WTC11 (cell line): ENCODE results near the gene EIF4G3. TPM values are rescaled to one million over a fixed set of nuclear protein-coding genes. Genes with fewer than 3 reads are reported as not detected.
"Not testable (repeated sequence)": the region's sequence is repeated elsewhere in the genome, so short reads cannot be mapped to it uniquely, and the experiment has no call there.

ENCODE experiments used
- ATAC-seq: fragments of 200-7000 bp; cut with Tn5 transposase; 2 replicates; pipeline ENCODE4 v1.10.0; 2021; ENCODE audit warnings: mild to moderate bottlenecking, moderate library complexity
- CTCF ChIA-PET: fragments of 300-600 bp; sonication (Branson Sonifier 250); formaldehyde crosslinking; loops from one replicate; lab custom pipeline; 2021; ENCODE audit warnings: antibody characterized with exemption; lab: Charles Lee
- POLR2A ChIA-PET: fragments of 350-600 bp; sonication (Branson Sonifier 250); formaldehyde crosslinking; loops from one replicate; lab custom pipeline; 2021; ENCODE audit warnings: antibody characterized with exemption; lab: Charles Lee
- DNase-seq: peaks from one replicate; pipeline ENCODE4 v3.0.0; 2021; ENCODE audit warnings: low spot score
- H3K27ac Mint-ChIP-seq: 2 replicates; pipeline ENCODE4 v1.8.0; 2021; ENCODE audit warnings: mixed read lengths
- H3K27me3 Mint-ChIP-seq: 2 replicates; pipeline ENCODE4 v1.8.0; 2021; ENCODE audit warnings: low read depth, mild to moderate bottlenecking, moderate library complexity, mixed read lengths
- H3K36me3 Mint-ChIP-seq: 2 replicates; pipeline ENCODE4 v1.8.0; 2021; ENCODE audit warnings: mixed read lengths
- H3K4me1 Mint-ChIP-seq: 2 replicates; pipeline ENCODE4 v1.8.0; 2022; ENCODE audit warnings: mixed read lengths
- H3K4me3 Mint-ChIP-seq: 2 replicates; pipeline ENCODE4 v1.8.0; 2021; ENCODE audit warnings: mild to moderate bottlenecking, moderate library complexity, mixed read lengths
- H3K9me3 Mint-ChIP-seq: 2 replicates; pipeline ENCODE4 v1.8.0; 2021; ENCODE audit warnings: mixed read lengths
- AR ChIP-seq: fragments of 250-450 bp; sonication (Bioruptor Pico); IDR thresholded peaks from 2 replicates; pipeline ENCODE4 v1.9.0; 2021; ENCODE audit warnings: mild to moderate bottlenecking
- E2F1 ChIP-seq: sonication (generic); formaldehyde crosslinking; IDR thresholded peaks from 2 replicates; pipeline ENCODE4 v1.8.0; 2022; ENCODE audit warnings: mild to moderate bottlenecking, missing genetic modification reagents
- IRF1 ChIP-seq: sonication (generic); formaldehyde crosslinking; IDR thresholded peaks from 2 replicates; pipeline ENCODE4 v1.8.0; 2023; ENCODE audit warnings: missing genetic modification reagents
- IRF2 ChIP-seq: sonication (generic); formaldehyde crosslinking; IDR thresholded peaks from 2 replicates; pipeline ENCODE4 v1.8.0; 2022; ENCODE audit warnings: low read depth, missing genetic modification reagents, borderline replicate concordance
- NFATC4 ChIP-seq: fragments of 250-450 bp; sonication (Bioruptor Pico); IDR thresholded peaks from 2 replicates; pipeline ENCODE4 v1.9.0; 2021; ENCODE audit warnings: mild to moderate bottlenecking
- NFE2L1 ChIP-seq: sonication (generic); formaldehyde crosslinking; IDR thresholded peaks from 2 replicates; pipeline ENCODE4 v1.8.1; 2023; ENCODE audit warnings: missing genetic modification reagents
- OVOL2 ChIP-seq: fragments of 250-450 bp; sonication (Bioruptor Pico); IDR thresholded peaks from 2 replicates; pipeline ENCODE4 v1.9.0; 2021; ENCODE audit warnings: mild to moderate bottlenecking, borderline replicate concordance
- TP53 ChIP-seq: sonication (generic); formaldehyde crosslinking; IDR thresholded peaks from 2 replicates; pipeline ENCODE4 v1.8.1; 2023; ENCODE audit warnings: mild to moderate bottlenecking, missing genetic modification reagents
- ZBTB43 ChIP-seq: sonication (generic); formaldehyde crosslinking; IDR thresholded peaks from 2 replicates; pipeline ENCODE4 v1.8.1; 2023; ENCODE audit warnings: mild to moderate bottlenecking, missing genetic modification reagents
- ZNF263 ChIP-seq: sonication (generic); formaldehyde crosslinking; IDR thresholded peaks from 2 replicates; pipeline ENCODE4 v1.8.1; 2022; ENCODE audit warnings: low read depth, mild to moderate bottlenecking, moderate library complexity, missing genetic modification reagents
- ZNF416 ChIP-seq: fragments of 250-450 bp; sonication (Bioruptor Pico); IDR thresholded peaks from 2 replicates; pipeline ENCODE4 v1.9.0; 2021; ENCODE audit warnings: mild to moderate bottlenecking, inconsistent platforms
- ZNF532 ChIP-seq: fragments of 250-450 bp; sonication (Bioruptor Pico); IDR thresholded peaks from 2 replicates; pipeline ENCODE4 v1.9.0; 2021; ENCODE audit warnings: mild to moderate bottlenecking, borderline replicate concordance
- total RNA-seq: library from RNA; stranded (reverse); gene quantifications from 3 replicates; pipeline ENCODE4 v1.2.3, GENCODE V29; 2021
- TF ChIP-seq, protein P1 (sequence below): fragments of 250-450 bp; sonication (Bioruptor Pico); IDR thresholded peaks from 2 replicates; pipeline ENCODE4 v1.9.0; 2021; ENCODE audit warnings: mild to moderate bottlenecking
- TF ChIP-seq, protein P2 (sequence below): fragments of 250-450 bp; sonication (Bioruptor Pico); IDR thresholded peaks from 2 replicates; pipeline ENCODE4 v1.9.0; 2021; ENCODE audit warnings: moderate library complexity, mild to moderate bottlenecking, inconsistent platforms, borderline replicate concordance
- TF ChIP-seq, protein P3 (sequence below): sonication (generic); formaldehyde crosslinking; IDR thresholded peaks from 2 replicates; pipeline ENCODE4 v1.8.1; 2023; ENCODE audit warnings: mild to moderate bottlenecking, missing genetic modification reagents, moderate library complexity
- TF ChIP-seq, protein P4 (sequence below): sonication (generic); formaldehyde crosslinking; conservative IDR thresholded peaks from 2 replicates; pipeline ENCODE4 v1.8.1; 2022; ENCODE audit warnings: mild to moderate bottlenecking, missing genetic modification reagents
- TF ChIP-seq, protein P5 (sequence below): sonication (generic); formaldehyde crosslinking; IDR thresholded peaks from 2 replicates; pipeline ENCODE4 v1.8.1; 2022; ENCODE audit warnings: mild to moderate bottlenecking, moderate library complexity, missing genetic modification reagents

The EIF4G3 gene
- total RNA-seq, 1 experiment from 2014 or later: 77.7 TPM

DNA sequence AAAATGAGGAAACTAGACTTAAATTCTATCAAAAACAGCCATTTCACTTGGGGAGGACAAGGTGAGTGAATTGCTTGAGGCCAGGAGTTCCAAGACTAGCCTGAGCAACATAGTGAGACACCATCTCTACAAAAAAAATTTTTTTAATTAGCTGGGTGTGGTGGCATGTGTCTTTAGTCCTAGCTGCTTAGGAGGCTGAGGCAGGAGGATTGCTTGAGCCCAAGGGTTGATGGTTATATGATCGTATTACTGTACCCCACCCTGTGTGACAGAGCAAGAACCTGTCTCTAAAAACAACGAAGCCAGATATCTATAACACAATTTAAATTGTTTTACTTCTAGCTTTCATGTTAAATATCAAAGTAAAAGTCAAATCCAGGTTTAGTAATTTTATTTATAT, 263.5 kb downstream of the EIF4G3 start (continued):
- no peak for TF ChIP-seq ZBTB43
- TF ChIP-seq, protein P1, sequence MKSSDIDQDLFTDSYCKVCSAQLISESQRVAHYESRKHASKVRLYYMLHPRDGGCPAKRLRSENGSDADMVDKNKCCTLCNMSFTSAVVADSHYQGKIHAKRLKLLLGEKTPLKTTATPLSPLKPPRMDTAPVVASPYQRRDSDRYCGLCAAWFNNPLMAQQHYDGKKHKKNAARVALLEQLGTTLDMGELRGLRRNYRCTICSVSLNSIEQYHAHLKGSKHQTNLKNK (CRISPR knock-in tag): no peak

GRCh38 chr1:20907526-20907925, 269.2 kb downstream of the EIF4G3 start:
- DNase-seq, ATAC-seq, CTCF ChIA-PET, H3K27ac Mint-ChIP-seq, POLR2A ChIA-PET, H3K27me3 Mint-ChIP-seq, H3K9me3 Mint-ChIP-seq, H3K4me3 Mint-ChIP-seq: not testable (repeated sequence)
- peaks cover 17% of the 10 kb centered on the region for H3K4me1 Mint-ChIP-seq
- peaks cover 15% of the 10 kb centered on the region for H3K36me3 Mint-ChIP-seq

GRCh38 chr1:20903437-20903836, 273.3 kb downstream of the EIF4G3 start:
- H3K36me3 Mint-ChIP-seq: peaks cover 26% of the 10 kb centered on the region
- DNase-seq: no peak
- no peak for ATAC-seq
- no peaks in the 10 kb centered on the region for H3K9me3 Mint-ChIP-seq
- 0 out of 2 replicates have a peak overlapping the region, but pooled peaks have one; percentile 53 for H3K27ac Mint-ChIP-seq
- no peak overlapping the region for H3K4me3 Mint-ChIP-seq
- H3K27me3 Mint-ChIP-seq: no peaks in the 10 kb centered on the region
- CTCF ChIA-PET: no interaction called here
- POLR2A ChIA-PET: no interaction called here
- TF ChIP-seq E2F1 (CRISPR knock-in tag): no peak
- no peak for TF ChIP-seq TP53 (CRISPR knock-in tag)
- no peak for TF ChIP-seq NFATC4 (CRISPR knock-in tag)
- TF ChIP-seq ZNF263 (CRISPR knock-in tag): no peak
- TF ChIP-seq OVOL2 (CRISPR knock-in tag): no peak
- TF ChIP-seq, protein P2, sequence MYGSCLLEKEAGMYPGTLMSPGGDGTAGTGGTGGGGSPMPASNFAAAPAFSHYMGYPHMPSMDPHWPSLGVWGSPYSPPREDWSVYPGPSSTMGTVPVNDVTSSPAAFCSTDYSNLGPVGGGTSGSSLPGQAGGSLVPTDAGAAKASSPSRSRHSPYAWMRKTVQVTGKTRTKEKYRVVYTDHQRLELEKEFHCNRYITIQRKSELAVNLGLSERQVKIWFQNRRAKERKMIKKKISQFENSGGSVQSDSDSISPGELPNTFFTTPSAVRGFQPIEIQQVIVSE: no peak
- TF ChIP-seq, protein P3, sequence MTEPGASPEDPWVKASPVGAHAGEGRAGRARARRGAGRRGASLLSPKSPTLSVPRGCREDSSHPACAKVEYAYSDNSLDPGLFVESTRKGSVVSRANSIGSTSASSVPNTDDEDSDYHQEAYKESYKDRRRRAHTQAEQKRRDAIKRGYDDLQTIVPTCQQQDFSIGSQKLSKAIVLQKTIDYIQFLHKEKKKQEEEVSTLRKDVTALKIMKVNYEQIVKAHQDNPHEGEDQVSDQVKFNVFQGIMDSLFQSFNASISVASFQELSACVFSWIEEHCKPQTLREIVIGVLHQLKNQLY (CRISPR knock-in tag): no peak
- no peak for TF ChIP-seq NFE2L1 (CRISPR knock-in tag)
- TF ChIP-seq ZNF532 (CRISPR knock-in tag): no peak
- peaks cover 14% of the 10 kb centered on the region for H3K4me1 Mint-ChIP-seq

- no peaks in the 10 kb centered on the region for H3K27me3 Mint-ChIP-seq
- H3K27ac Mint-ChIP-seq: no peak overlapping the region
- no peaks in the 10 kb centered on the region for H3K9me3 Mint-ChIP-seq
- no peak for ATAC-seq
- no peak overlapping the region for H3K4me3 Mint-ChIP-seq
- DNase-seq: no peak
- peaks cover 21% of the 10 kb centered on the region for H3K36me3 Mint-ChIP-seq
- H3K4me1 Mint-ChIP-seq: no peaks in the 10 kb centered on the region
- ChIA-PET CTCF (no interaction called here), POLR2A (no interaction called here)
- TF ChIP-seq ZNF416 (CRISPR knock-in tag) (no peak), AR (no peak), IRF1 (CRISPR knock-in tag) (no peak), IRF2 (CRISPR knock-in tag) (no peak)
- TF ChIP-seq, protein P4, sequence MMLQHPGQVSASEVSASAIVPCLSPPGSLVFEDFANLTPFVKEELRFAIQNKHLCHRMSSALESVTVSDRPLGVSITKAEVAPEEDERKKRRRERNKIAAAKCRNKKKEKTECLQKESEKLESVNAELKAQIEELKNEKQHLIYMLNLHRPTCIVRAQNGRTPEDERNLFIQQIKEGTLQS (CRISPR knock-in tag): no peak
- TF ChIP-seq, protein P5, sequence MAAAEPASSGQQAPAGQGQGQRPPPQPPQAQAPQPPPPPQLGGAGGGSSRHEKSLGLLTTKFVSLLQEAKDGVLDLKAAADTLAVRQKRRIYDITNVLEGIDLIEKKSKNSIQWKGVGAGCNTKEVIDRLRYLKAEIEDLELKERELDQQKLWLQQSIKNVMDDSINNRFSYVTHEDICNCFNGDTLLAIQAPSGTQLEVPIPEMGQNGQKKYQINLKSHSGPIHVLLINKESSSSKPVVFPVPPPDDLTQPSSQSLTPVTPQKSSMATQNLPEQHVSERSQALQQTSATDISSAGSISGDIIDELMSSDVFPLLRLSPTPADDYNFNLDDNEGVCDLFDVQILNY (CRISPR knock-in tag): no peak
Measured at GRCh38 chr1:20900056-20900455, 276.6 kb downstream of the EIF4G3 start.
